Measurements from ENCODE around the gene SMAP1. TPM values are rescaled to one million over a fixed set of nuclear protein-coding genes. Genes with fewer than 3 reads are reported as not detected.

The SMAP1 gene
- total and polyA plus RNA-seq, 8 donors: 26.2 to 30.6 (median 26.9) TPM

GRCh38 chr6:70651326-70651905 is 16.3 kb upstream of the SMAP1 start:
- ATAC-seq (no peak), DNase-seq (no peak)
- Histone ChIP-seq H3K36me3 (no peaks in the 10 kb centered on the region), H3K4me1 (no peaks in the 10 kb centered on the region), H3K9me3 (no peaks in the 10 kb centered on the region), H3K4me3 (no peak overlapping the region), H3K27me3 (no peaks in the 10 kb centered on the region), H3K27ac (no peak overlapping the region)
- intact Hi-C loops (cut with DNase I): no loop called here
- TF ChIP-seq CTCF (IDR thresholded peaks at IDR 0.05): no peak

- ATAC-seq (no peak), DNase-seq (no peak)
- H3K4me3 ChIP-seq: no peak overlapping the region
- no peaks in the 10 kb centered on the region for H3K27me3 ChIP-seq
- no peak overlapping the region for H3K27ac ChIP-seq
- no peak for TF ChIP-seq CTCF (IDR thresholded peaks at IDR 0.05)
- no peaks in the 10 kb centered on the region for H3K4me1 ChIP-seq
- intact Hi-C loops (cut with DNase I): no loop called here
- H3K9me3 ChIP-seq: no peaks in the 10 kb centered on the region
- no peaks in the 10 kb centered on the region for H3K36me3 ChIP-seq
Measured at GRCh38 chr6:70652216-70652615, 15.5 kb upstream of the SMAP1 start.

- DNase-seq (no peak), ATAC-seq (no peak)
- Histone ChIP-seq H3K36me3 (no peaks in the 10 kb centered on the region), H3K4me3 (no peak overlapping the region), H3K27me3 (no peaks in the 10 kb centered on the region), H3K27ac (no peak overlapping the region), H3K4me1 (no peaks in the 10 kb centered on the region), H3K9me3 (no peaks in the 10 kb centered on the region)
- no peak for TF ChIP-seq CTCF (IDR thresholded peaks at IDR 0.05)
- intact Hi-C loops (cut with DNase I): no loop called here
Measured at GRCh38 chr6:70657706-70658105, 10.0 kb upstream of the SMAP1 start.

- TF ChIP-seq CTCF (IDR thresholded peaks at IDR 0.05): no peak
Measured at GRCh38 chr6:70663881-70664466, 3.7 kb upstream of the SMAP1 start.

GRCh38 chr6:70666706-70667105 is 977 bp upstream of the SMAP1 start:
- TF ChIP-seq CTCF (IDR thresholded peaks at IDR 0.05): no peak
- ATAC-seq (peak; percentile 12), DNase-seq (no peak)
- Histone ChIP-seq H3K4me3 (no peak overlapping the region), H3K27ac (peak overlapping the region; percentile 96 to 97), H3K36me3 (no peaks in the 10 kb centered on the region), H3K27me3 (no peaks in the 10 kb centered on the region), H3K4me1 (peaks cover 0 to 38% of the 10 kb centered on the region in 2 donors), H3K9me3 (no peaks in the 10 kb centered on the region)
- intact Hi-C loops (cut with DNase I): no loop called here

More at GRCh38 chr6:70663881-70664466, 3.7 kb upstream of the SMAP1 start:
- no peaks in the 10 kb centered on the region for H3K27me3 ChIP-seq
- H3K36me3 ChIP-seq: no peaks in the 10 kb centered on the region
- no peaks in the 10 kb centered on the region for H3K9me3 ChIP-seq
- no peak overlapping the region for H3K4me3 ChIP-seq
- H3K4me1 ChIP-seq: peaks cover 0 to 18% of the 10 kb centered on the region in 2 donors
- no peak for DNase-seq
- H3K27ac ChIP-seq: no peak overlapping the region
- no peak for ATAC-seq
- intact Hi-C loops (cut with DNase I): no loop called here

All from left lung (tissue), 10 donors.